Glutamatergic neuron (in vitro differentiated cells): ENCODE measurements around the gene KLHL28. TPM values are rescaled to one million over a fixed set of nuclear protein-coding genes. Genes with fewer than 3 reads are reported as not detected.

Source experiments
- DNase-seq: peaks from one replicate; pipeline ENCODE4 v3.0.0; 2022
- H3K27ac Mint-ChIP-seq: one replicate; pipeline ENCODE4 v1.8.0; 2020; ENCODE audit warnings: mild to moderate bottlenecking, mixed read lengths, inconsistent platforms; ENCODE audit not compliant: unreplicated experiment
- H3K27me3 Mint-ChIP-seq: one replicate; pipeline ENCODE4 v1.8.0; 2020; ENCODE audit warnings: mild to moderate bottlenecking, moderate library complexity, mixed read lengths, inconsistent platforms; ENCODE audit not compliant: unreplicated experiment
- H3K36me3 Mint-ChIP-seq: one replicate; pipeline ENCODE4 v1.8.0; 2020; ENCODE audit warnings: mild to moderate bottlenecking, mixed read lengths, inconsistent platforms; ENCODE audit not compliant: unreplicated experiment
- H3K4me1 Mint-ChIP-seq: one replicate; pipeline ENCODE4 v1.8.0; 2020; ENCODE audit warnings: mild to moderate bottlenecking, low read depth, mixed read lengths, inconsistent platforms; ENCODE audit not compliant: unreplicated experiment
- H3K4me3 Mint-ChIP-seq: one replicate; pipeline ENCODE4 v1.8.0; 2020; ENCODE audit warnings: mild to moderate bottlenecking, mixed read lengths, inconsistent platforms; ENCODE audit not compliant: unreplicated experiment
- H3K9me3 Mint-ChIP-seq: one replicate; pipeline ENCODE4 v1.8.0; 2020; ENCODE audit warnings: mild to moderate bottlenecking, moderate library complexity, mixed read lengths, inconsistent platforms; ENCODE audit not compliant: unreplicated experiment
- total RNA-seq: library from RNA; stranded (reverse); fragmentation: NEBNext Ultra II Directional; extraction: Animal tissue kit (Norgen Biotek cat#: 25700); gene quantifications from one replicate; pipeline ENCODE4 v1.2.1, GENCODE V29; 2021; ENCODE audit not compliant: unreplicated experiment
- TF ChIP-seq, protein P1 (sequence below): fragments of 200-600 bp; sonication (generic); IDR thresholded peaks from one replicate; pipeline ENCODE4 v1.5.0; 2021; ENCODE audit not compliant: partially characterized antibody, unreplicated experiment

KLHL28 gene
- total RNA-seq, 1 donor from 2014 or later = 25.4 TPM

GRCh38 chr14:44944107-44944506, 17.6 kb downstream of the KLHL28 start:
- TF ChIP-seq, protein P1, sequence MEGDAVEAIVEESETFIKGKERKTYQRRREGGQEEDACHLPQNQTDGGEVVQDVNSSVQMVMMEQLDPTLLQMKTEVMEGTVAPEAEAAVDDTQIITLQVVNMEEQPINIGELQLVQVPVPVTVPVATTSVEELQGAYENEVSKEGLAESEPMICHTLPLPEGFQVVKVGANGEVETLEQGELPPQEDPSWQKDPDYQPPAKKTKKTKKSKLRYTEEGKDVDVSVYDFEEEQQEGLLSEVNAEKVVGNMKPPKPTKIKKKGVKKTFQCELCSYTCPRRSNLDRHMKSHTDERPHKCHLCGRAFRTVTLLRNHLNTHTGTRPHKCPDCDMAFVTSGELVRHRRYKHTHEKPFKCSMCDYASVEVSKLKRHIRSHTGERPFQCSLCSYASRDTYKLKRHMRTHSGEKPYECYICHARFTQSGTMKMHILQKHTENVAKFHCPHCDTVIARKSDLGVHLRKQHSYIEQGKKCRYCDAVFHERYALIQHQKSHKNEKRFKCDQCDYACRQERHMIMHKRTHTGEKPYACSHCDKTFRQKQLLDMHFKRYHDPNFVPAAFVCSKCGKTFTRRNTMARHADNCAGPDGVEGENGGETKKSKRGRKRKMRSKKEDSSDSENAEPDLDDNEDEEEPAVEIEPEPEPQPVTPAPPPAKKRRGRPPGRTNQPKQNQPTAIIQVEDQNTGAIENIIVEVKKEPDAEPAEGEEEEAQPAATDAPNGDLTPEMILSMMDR = no peak
- Mint-ChIP-seq H3K4me1 (no peaks in the 10 kb centered on the region), H3K36me3 (peaks cover 25% of the 10 kb centered on the region)

GRCh38 chr14:44942436-44942835, 19.3 kb downstream of the KLHL28 start:
- no peak overlapping the region for H3K4me3 Mint-ChIP-seq
- peaks cover 2% of the 10 kb centered on the region for H3K9me3 Mint-ChIP-seq
- TF ChIP-seq, protein P1 = no peak
- DNase-seq = no peak
- no peaks in the 10 kb centered on the region for H3K27me3 Mint-ChIP-seq
- H3K4me1 Mint-ChIP-seq = no peaks in the 10 kb centered on the region
- peaks cover 34% of the 10 kb centered on the region for H3K36me3 Mint-ChIP-seq
- H3K27ac Mint-ChIP-seq = no peak overlapping the region

More at GRCh38 chr14:44944107-44944506, 17.6 kb downstream of the KLHL28 start:
- H3K27me3 Mint-ChIP-seq = no peaks in the 10 kb centered on the region
- no peak overlapping the region for H3K27ac Mint-ChIP-seq
- no peak overlapping the region for H3K4me3 Mint-ChIP-seq
- DNase-seq = no peak
- H3K9me3 Mint-ChIP-seq = peaks cover 2% of the 10 kb centered on the region

GRCh38 chr14:44941591-44941990, 20.2 kb downstream of the KLHL28 start:
- Mint-ChIP-seq H3K36me3 (peaks cover 29% of the 10 kb centered on the region), H3K27me3 (no peaks in the 10 kb centered on the region), H3K27ac (no peak overlapping the region), H3K4me3 (no peak overlapping the region), H3K9me3 (peaks cover 2% of the 10 kb centered on the region), H3K4me1 (no peaks in the 10 kb centered on the region)
- no peak for DNase-seq
- TF ChIP-seq, protein P1 = no peak

DNA sequence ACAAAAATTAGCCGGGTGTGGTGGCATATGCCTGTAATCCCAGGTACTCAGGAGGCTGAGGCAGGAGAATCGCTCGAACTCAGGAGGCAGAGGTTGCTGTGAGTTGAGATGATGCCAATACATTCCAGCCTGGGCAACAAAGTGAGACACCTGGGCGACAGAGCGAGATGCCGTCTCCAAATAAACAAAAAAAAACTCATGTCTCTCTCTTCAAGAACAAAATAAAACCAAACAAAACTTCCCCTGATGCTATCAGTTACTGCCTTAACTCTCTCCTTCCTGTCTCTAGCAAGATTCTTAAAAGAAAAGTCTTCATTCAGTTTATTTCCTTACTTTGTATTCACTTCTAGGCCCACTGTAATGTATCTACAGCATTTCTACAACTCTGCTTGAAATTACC, 20.8 kb downstream of the KLHL28 start:
- Mint-ChIP-seq H3K4me3 (no peak overlapping the region), H3K27me3 (no peaks in the 10 kb centered on the region), H3K36me3 (peaks cover 29% of the 10 kb centered on the region), H3K27ac (no peak overlapping the region), H3K4me1 (no peaks in the 10 kb centered on the region), H3K9me3 (peaks cover 2% of the 10 kb centered on the region)
- no peak for DNase-seq
- TF ChIP-seq, protein P1 = no peak

DNA sequence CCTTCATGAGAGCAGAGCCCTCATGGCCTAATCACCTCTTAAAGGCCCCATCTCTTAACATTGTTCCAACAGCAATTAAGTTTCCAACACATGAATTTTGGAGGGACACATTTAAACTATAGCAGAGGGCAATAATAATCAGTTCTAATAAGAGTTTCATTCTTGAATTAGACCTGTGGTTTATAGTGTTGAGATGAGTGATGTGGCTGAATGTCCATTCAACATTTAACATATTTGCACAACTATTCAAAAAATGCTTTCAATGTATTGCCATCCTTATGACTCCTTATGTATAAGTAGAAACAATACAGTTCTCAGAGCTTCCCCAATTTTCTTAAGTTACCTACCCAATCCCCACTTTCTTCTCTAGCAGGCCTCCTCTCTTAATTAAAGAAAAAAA, 21.5 kb downstream of the KLHL28 start:
- no peak overlapping the region for H3K4me3 Mint-ChIP-seq
- no peak for DNase-seq
- H3K9me3 Mint-ChIP-seq = peaks cover 2% of the 10 kb centered on the region

More for the DNA sequence above, 21.5 kb downstream of the KLHL28 start:
- Mint-ChIP-seq H3K36me3 (peaks cover 29% of the 10 kb centered on the region), H3K27ac (no peak overlapping the region), H3K27me3 (no peaks in the 10 kb centered on the region), H3K4me1 (no peaks in the 10 kb centered on the region)
- TF ChIP-seq, protein P1 = no peak
